GM19395 (cell line): ENCODE data around the gene NUTF2.

ENCODE experiments used
- ATAC-seq: cut with Tn5 transposase; IDR thresholded peaks from one replicate; pipeline ENCODE4 v1.9.1; 2021; ENCODE audit warnings: mild to moderate bottlenecking, moderate library complexity; ENCODE audit not compliant: unreplicated experiment

Gene NUTF2

DNA sequence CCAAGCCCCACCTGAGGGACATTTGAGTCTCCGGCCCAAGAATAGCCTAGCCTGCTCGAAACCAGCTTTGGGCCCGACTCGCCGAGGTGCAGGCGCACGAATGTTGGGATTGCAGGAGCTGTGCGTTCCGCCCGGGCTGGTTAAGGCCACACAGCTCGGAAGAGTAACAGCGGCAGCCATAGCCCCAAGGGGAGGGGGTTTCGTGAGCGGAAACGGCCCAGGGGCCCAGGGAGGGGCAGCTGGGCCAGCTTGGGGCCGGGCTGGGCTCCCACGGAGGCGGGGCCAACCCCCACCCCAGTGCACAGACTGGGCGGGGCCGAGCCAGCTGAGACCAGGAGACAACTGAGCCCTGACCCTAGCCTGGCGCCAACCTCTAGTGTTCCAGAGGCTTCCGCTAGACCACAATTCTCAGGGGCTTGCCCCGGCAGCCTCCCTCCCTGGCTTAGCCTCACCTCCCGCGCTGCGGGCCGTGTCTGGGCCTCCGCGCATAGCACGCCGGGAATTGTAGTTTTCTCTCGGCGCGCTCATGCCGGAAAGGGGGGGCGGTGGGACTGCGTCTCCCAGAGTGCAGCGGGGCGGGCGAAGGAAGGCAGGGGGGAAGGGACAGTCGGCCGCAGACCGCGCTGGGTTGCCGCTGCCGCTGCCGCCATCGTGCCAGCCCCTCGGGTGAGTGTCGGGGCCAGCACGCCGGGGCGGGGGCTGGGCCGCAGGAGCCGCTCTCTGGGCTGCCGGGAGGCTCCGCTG is at the start of gene NUTF2:
NUTF2 (plus strand) TSS at position 614 of the 744 bp plus-strand sequence. CDS start 18,198 bp downstream, outside the sequence.
- ATAC-seq = peak; percentile 62

GRCh38 chr16:67800338-67800926 is 46.3 kb upstream of the NUTF2 start:
- ATAC-seq = no peak

DNA sequence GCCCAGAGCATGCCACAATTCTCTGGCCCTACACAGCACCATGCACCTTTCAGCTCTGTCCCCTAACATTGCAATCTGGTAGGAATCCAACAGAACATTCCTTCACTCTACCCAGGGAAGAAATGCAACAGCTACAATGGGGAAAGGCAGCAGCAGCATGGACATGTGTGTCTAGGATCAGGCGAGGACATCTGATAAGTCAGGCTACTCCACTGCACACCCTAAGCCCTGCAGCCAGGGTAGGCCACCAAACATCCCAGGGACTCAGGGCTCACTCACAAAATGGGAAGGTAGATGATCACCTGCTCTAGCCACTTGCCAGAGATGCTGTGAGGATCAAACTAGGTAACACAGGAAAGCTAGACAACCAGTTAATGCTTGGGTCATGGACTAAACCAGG is 45.5 kb upstream of the NUTF2 start:
- ATAC-seq = no peak

GRCh38 chr16:67801883-67802282 is 44.9 kb upstream of the NUTF2 start:
- ATAC-seq = no peak

DNA sequence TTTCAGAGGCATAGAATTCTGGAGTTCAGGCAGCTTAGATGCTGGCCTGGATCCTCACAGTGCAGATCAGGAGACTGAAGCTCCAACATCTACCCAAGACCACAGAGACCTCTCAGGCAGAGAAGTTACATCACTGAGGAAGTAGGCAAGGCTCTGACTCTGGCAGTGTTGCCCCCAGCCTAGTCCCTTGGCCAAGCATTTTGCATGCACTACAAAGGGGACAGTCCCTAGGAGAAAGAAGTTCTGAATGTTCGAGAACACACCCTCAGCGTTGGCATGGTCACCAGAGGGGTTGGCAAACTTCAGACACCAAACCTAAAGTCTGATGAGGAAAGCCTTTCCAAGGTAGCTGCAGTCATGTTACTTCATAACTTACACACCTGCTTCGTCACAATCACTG is 42.8 kb upstream of the NUTF2 start:
- no peak for ATAC-seq

DNA sequence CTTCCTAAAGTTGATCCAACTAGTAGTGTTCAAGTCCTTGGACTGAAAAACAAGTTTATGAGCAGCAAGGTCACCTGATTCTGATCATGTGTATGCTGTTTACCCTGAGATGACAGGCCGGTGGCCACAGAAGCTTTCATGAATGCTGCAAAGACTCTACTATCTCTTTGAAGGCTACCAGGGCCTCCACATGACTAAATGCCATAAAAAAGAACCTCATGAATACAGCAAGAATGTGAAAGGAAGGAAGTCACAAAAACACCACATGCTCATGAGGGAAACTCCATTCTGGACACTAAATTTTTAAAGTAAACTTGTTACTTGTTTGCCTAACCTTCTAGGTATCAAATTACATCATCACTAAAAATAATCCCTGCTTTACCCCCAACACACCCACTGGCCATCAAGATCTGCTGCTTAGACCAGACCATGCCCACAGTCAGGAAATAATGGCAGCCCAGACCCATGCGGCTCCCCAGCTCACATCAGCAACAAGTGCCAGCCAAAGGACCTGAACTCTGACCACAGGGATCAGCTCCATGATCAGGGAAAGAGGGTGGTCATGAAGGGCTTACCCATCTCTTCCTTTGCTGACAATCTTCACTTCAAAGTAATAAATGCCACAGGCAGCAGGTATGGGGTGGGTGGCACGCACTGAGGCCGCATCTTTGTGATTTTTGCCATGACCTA is 41.7 kb upstream of the NUTF2 start:
- no peak for ATAC-seq

DNA sequence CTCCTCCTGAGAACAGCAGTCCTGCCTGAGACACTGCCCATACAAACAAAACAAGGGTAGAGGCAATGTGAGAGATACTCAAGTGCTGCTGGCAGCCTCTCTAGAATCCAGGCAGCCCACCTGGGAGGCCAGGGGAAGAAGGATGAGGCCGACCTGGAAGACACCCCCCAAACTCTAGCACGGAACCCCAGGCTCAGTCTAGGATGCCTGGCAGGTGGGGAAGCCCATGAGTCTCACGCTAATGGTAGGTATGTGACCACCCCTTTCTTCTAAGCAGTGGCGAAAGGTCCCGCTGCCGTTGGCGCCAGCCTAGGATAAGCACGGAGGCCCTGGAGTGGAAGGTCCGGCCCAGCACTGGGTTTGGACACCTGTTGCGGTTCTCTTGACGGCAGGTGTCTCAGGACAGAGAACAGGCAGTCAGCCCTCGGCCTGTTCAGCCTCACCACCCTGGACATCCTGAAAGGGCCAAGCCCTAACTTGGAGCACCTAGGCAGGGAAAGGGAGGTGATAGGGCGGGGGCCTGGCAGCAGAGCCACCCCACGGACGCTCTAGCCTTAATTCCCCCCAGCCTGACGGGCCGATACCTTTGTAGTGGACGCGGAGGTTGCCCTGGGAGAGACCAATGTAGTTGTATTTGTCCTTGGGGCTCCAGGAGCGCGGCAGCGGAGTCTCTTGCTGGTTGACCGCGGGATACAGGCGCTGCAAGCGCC is 40.9 kb upstream of the NUTF2 start:
- ATAC-seq = peak; percentile 1

- peak; percentile 96 for ATAC-seq
These were observed 40.1 kb upstream of the NUTF2 start, which contains the start of the genes RANBP10 and TSNAXIP1 for GRCh38 chr16:67806428-67807147. RANBP10 (minus strand) TSS chr16:67806560; CDS start chr16:67806536, 24 bp downstream. TSNAXIP1 (plus strand) TSS chr16:67806889; CDS start chr16:67807150, 261 bp downstream.

- peak; percentile 8 for ATAC-seq
These were observed 39.5 kb upstream of the NUTF2 start for GRCh38 chr16:67807148-67807682.

DNA sequence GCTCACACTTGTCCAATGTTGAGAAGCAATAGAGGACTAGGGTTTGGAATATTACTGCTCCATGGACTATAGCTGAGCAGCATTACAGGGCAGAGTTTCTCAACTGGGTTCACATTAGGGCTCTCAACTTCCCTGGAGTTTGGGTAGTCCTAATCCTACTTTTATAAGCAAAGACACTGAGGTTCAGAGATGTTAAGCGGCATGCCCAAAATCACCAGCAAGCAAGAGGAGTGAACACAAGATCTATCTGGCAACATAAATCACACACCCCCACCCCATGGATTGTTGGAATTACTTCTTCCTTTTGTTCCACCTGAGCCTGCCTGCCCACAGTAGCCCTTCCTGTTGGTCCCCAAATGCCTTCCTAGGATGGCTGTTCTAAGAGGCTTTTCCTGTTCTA is 34.8 kb upstream of the NUTF2 start:
- no peak for ATAC-seq

DNA sequence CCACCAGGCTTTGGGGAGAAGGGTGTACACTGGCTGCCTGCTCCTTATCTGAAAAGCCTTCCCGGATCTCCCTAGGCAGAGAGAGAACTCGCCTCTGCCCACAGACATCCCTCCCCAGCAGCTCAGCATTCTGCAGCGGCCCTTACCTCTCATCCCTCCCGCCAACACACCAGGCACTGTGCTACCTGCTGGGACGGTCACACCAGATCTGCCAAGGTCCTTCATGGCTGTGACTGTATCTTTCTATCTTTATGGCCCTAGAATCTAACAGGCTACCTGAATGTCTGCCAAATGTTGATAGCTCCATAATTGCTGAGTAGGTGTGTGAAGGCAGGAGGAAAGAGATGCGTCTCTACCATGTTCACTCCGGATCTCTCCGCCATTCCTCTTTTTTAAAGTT is 32.2 kb upstream of the NUTF2 start:
- no peak for ATAC-seq

- ATAC-seq = no peak
These were observed 26.0 kb upstream of the NUTF2 start for GRCh38 chr16:67820608-67821259.

DNA sequence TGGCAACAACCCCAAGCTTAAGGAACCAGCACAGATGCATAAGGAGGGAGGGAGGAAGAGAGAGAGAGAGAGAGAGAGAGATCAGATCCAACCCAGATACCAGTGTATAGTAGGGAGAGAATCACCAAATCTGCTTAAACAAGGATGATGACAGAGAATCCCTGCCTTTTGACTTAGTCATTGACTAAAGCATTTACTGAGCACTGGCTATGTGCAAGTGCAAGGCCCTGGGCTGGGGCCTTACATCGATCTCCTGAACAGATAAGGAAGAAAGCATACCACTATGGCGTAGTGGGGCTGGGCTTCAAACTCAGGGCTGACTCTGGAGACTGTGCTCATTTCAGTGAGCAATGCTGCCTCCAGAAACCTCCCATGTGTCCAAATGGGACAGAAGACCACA is 24.2 kb upstream of the NUTF2 start:
- no peak for ATAC-seq

GRCh38 chr16:67825119-67825518 is 21.6 kb upstream of the NUTF2 start:
- no peak for ATAC-seq

DNA sequence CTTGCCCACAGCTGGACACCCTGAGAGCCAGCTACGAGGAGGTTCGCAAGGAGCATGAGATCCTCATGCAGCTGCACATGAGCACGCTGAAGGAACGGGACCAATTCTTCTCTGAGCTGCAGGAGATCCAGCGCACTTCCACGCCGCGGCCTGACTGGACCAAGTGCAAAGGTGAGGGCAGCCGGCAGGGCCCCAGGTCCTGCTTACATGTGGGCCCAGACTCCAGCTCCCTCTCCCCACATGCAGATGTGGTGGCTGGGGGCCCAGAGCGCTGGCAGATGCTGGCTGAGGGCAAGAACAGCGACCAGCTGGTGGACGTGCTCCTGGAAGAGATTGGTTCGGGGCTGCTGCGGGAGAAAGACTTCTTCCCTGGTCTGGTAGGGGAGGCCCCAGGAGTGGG is 20.8 kb upstream of the NUTF2 start:
- no peak for ATAC-seq

DNA sequence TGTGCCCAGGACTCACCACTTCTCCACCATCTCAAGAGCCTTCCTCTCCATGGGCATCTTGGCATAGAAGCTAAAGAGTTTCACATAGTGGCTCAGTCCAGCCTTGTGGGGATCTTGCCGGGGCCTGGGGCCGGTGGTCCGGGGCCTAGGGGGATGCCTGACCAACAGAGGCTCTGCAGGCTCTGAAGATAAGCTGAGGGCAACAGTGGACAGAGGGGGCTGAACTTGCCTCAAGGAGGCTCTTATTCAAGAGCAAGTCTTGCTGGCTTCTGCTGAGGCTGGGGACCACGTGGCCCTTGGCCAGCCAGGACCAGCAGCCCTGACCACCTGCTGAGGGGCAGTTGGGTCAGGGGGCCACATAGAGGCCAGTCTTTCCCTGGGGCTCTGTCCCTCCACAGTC is 18.1 kb upstream of the NUTF2 start:
- no peak for ATAC-seq

DNA sequence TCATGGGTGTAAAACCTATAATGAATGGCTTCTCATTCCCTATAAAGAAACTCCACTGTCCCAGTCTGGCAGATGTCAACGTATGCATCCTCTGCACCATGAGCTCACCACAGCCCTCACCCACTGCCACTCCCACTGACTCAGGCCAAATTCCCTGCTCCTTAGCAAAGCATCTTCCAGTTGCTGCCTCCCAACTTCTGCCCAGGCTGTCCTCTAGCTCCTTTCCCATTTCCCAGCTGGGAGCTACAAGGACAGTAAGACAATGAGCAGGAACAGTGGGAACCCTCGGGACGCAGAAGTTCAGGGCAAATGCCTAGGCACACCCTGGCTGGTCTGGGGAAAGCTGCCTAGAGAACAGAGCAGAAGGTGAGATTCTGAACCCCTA is 13.7 kb upstream of the NUTF2 start:
- ATAC-seq = no peak

DNA sequence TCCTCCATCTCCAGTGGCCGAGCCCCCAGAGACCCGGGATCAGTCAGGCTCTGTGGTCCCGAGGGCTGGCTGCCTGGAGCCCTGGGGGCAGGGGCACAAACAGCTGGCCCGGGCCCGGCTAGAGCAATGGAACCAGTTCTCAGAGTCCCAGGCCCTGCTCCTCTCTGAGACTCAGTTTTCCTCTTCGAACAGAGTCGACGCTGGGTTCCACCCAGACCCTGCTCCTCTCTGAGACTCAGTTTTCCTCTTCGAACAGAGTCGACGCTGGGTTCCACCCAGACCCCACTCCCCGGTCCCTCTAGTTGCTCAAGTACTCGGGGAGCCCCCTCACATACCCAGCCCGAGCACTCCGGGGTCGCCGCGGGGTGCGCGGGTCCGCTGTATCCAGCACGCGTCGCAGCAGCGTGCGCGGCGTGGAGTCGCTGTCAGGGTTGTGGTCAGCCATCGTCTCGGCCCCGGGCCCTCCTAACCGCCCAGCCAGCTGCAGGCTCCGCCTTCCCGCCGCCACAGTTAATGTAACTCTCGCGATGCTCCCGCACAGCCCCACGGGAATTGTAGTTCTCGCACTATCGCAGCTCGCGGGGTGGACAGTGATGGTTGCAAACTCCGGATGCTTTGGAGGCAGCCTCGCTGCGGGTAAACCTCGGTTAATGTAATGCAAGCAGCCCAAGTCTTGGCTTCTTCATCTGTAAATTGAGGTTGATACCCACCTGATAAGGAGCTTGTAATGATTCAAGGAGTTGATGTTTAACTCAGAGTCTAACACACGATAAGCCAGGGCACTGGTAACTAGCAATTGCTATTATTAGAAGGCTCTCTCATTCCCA is 13.1 kb upstream of the NUTF2 start:
- ATAC-seq = peak; percentile 97

- ATAC-seq = no peak
These were observed 12.5 kb upstream of the NUTF2 start for GRCh38 chr16:67834242-67834614.
